Osteoblast (primary cell): ENCODE results near the gene ACAN. TPM values are rescaled to one million over a fixed set of nuclear protein-coding genes. Genes with fewer than 3 reads are reported as not detected.

ENCODE experiments used
- DNase-seq: peaks from one replicate; pipeline ENCODE4 v3.0.0; 2011; ENCODE audit warnings: low spot score, mixed read lengths; ENCODE audit not compliant: insufficient read length; ENCODE audit errors: missing footprints
- H2AFZ ChIP-seq: 2 replicates; pipeline ENCODE4 v1.6.0; 2011; ENCODE audit warnings: mild to moderate bottlenecking, low read length
- H3K27ac ChIP-seq: 2 replicates; pipeline ENCODE4 v1.5.1; 2011; ENCODE audit warnings: mild to moderate bottlenecking, low read depth, low read length, moderate library complexity
- H3K27me3 ChIP-seq: 2 replicates; pipeline ENCODE4 v1.6.0; 2012; ENCODE audit warnings: mild to moderate bottlenecking, control low read depth, inconsistent platforms, low read length, moderate library complexity; ENCODE audit not compliant: insufficient read depth
- H3K36me3 ChIP-seq: 2 replicates; pipeline ENCODE4 v1.5.1; 2011; ENCODE audit warnings: mild to moderate bottlenecking, low read length, control low read depth, moderate library complexity; ENCODE audit not compliant: insufficient read depth
- H3K4me1 ChIP-seq: 2 replicates; pipeline ENCODE4 v1.5.1; 2011; ENCODE audit warnings: mild to moderate bottlenecking, low read length, control low read depth, moderate library complexity; ENCODE audit not compliant: insufficient read depth
- H3K4me2 ChIP-seq: 2 replicates; pipeline ENCODE4 v1.6.0; 2011; ENCODE audit warnings: mild to moderate bottlenecking, low read length; ENCODE audit not compliant: insufficient read depth
- H3K4me3 ChIP-seq: fragments of 200-600 bp; sonication (generic); 3 replicates; pipeline ENCODE4 v1.5.1; 2012; ENCODE audit warnings: mild to moderate bottlenecking, low read length, inconsistent platforms; ENCODE audit not compliant: insufficient read depth
- H3K79me2 ChIP-seq: 2 replicates; pipeline ENCODE4 v1.6.0; 2012; ENCODE audit warnings: mild to moderate bottlenecking, low read length, control low read depth, inconsistent platforms; ENCODE audit not compliant: insufficient read depth
- H3K9me3 ChIP-seq: 2 replicates; pipeline ENCODE4 v1.5.1; 2011; ENCODE audit warnings: low read depth, low read length, control low read depth
- H4K20me1 ChIP-seq: 2 replicates; pipeline ENCODE4 v1.6.0; 2012; ENCODE audit warnings: mild to moderate bottlenecking, low read length, control low read depth; ENCODE audit not compliant: insufficient read depth
- total RNA-seq: library from RNA; depleted of rRNA; stranded (reverse); fragments of >200 nt; gene quantifications from 2 replicates; pipeline ENCODE4 v1.2.3, GENCODE V29; 2012
- TF ChIP-seq, protein P1 (sequence below): IDR thresholded peaks from 2 replicates; pipeline ENCODE4 v1.5.1; 2011; ENCODE audit warnings: mild to moderate bottlenecking, low read depth, low read length, moderate library complexity; ENCODE audit errors: extremely low read depth

Gene ACAN
- total RNA-seq, result 4.7 and 12.7 TPM in 2 replicates

DNA sequence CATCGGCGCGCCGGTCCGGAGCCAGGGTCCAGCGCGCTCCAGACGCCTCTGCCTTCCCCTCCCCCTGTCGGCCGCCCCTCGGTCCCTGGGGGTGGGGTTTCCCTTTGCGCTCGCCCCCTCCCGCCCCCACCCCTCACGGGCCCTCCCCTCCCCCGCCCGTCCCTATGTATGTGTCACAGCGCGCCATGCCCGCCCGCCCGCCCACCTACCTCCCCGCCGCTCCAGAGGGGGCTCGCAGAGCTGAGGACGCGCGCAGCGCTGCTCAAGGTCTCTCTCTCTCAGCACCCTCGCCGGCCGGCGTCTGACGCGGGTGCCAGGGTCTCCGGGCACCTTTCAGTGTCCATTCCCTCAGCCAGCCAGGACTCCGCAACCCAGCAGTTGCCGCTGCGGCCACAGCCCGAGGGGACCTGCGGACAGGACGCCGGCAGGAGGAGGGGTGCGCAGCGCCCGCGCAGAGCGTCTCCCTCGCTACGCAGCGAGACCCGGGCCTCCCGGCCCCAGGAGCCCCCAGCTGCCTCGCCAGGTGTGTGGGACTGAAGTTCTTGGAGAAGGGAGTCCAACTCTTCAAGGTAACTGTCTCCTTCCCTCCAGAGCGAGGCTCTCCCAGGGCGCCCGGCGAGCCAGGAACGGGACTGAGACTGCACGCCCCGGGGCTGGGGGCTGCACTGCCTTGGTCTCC is at the start of gene ACAN:
ACAN (plus strand) TSS at position 196 of the 679 bp plus-strand sequence. CDS start 32,771 bp downstream, outside the sequence.
- TF ChIP-seq, protein P1, sequence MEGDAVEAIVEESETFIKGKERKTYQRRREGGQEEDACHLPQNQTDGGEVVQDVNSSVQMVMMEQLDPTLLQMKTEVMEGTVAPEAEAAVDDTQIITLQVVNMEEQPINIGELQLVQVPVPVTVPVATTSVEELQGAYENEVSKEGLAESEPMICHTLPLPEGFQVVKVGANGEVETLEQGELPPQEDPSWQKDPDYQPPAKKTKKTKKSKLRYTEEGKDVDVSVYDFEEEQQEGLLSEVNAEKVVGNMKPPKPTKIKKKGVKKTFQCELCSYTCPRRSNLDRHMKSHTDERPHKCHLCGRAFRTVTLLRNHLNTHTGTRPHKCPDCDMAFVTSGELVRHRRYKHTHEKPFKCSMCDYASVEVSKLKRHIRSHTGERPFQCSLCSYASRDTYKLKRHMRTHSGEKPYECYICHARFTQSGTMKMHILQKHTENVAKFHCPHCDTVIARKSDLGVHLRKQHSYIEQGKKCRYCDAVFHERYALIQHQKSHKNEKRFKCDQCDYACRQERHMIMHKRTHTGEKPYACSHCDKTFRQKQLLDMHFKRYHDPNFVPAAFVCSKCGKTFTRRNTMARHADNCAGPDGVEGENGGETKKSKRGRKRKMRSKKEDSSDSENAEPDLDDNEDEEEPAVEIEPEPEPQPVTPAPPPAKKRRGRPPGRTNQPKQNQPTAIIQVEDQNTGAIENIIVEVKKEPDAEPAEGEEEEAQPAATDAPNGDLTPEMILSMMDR, result no peak
- peak within 1 kb of the TSS; percentile 70 for H3K4me3 ChIP-seq
- H3K79me2 ChIP-seq, result peaks cover 18% of the 10 kb centered on the region
- H3K27me3 ChIP-seq, result peaks cover 33% of the 10 kb centered on the region
- H3K4me1 ChIP-seq, result peaks cover 9% of the 10 kb centered on the region
- H3K9me3 ChIP-seq, result no peaks in the 10 kb centered on the region
- H2AFZ ChIP-seq, result peak within 1 kb of the TSS; percentile 56
- DNase-seq, result peak; percentile 85
- no peaks in the 10 kb centered on the region for H3K36me3 ChIP-seq
- H3K27ac ChIP-seq, result no peak within 1 kb of the TSS
- peaks cover 4% of the 10 kb centered on the region for H4K20me1 ChIP-seq
- H3K4me2 ChIP-seq, result peak within 1 kb of the TSS; percentile 67

DNA sequence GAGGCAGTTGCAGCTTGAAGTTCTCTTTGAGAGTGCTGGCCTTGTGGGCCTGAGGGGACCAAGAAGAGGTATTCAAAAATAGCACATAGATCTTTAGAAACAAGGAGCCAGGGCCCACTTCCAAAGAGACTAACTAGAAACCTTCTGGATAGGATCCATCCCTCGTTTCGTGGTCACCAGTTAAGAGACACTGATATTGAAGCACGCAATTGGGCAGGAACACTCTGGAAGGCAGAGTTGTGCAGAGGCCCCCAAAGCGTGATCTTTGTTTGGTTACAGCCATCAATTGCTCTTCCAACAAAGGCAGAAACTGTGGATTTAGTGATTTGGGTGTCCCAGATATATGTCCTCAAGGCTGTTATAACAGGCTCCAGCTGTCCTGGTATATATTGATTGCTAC is 46.7 kb upstream of the ACAN start:
- DNase-seq, result no peak
- Histone ChIP-seq H4K20me1 (no peaks in the 10 kb centered on the region), H3K4me1 (no peaks in the 10 kb centered on the region), H3K79me2 (no peaks in the 10 kb centered on the region), H2AFZ (no peak overlapping the region), H3K36me3 (no peaks in the 10 kb centered on the region), H3K27ac (no peak overlapping the region), H3K4me2 (no peak overlapping the region), H3K27me3 (peaks cover 4% of the 10 kb centered on the region), H3K9me3 (peaks cover 2% of the 10 kb centered on the region), H3K4me3 (no peak overlapping the region)
- TF ChIP-seq, protein P1, result no peak

DNA sequence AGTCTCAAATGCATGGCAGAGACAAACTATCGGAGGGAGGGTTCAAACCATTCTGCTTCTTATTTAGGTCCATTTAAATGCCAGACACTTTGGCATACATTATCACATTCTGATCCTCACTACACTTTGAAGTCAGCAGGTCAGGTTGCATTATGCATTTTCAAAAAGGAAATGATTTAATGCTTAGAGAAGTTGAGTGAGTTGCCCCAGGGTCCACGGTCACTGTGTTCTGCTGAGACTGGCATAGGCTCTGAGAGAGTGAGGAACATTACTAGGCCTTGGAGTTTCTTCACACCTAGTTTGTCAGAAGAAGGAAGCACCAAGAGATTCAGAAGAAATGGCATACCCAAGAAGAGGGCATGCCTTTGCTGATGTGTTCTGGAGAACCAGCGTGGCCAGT is 46.3 kb upstream of the ACAN start:
- no peak overlapping the region for H3K4me2 ChIP-seq

DNA sequence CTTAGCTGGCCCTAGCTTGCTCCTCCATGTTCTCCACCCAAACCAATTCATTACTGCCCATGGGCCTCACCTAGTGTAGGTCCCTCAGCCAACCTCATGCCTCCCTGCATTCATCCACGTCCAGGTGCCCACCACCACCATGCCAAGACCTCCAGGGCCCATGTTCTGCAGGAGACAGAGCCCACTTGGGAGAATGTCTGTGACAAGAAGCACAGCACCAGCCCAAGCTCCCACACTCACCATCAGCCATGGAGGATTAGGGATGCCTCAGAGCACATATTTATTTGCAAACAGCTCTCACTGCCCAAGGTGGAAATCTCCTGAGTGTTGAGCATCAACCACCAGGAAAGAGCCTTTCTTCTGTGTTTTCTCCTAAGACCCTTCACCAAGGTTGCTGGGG is 43.4 kb upstream of the ACAN start:
- Histone ChIP-seq H3K4me1 (no peaks in the 10 kb centered on the region), H3K4me2 (no peak overlapping the region), H2AFZ (no peak overlapping the region), H3K27ac (no peak overlapping the region), H3K4me3 (no peak overlapping the region), H3K27me3 (no peaks in the 10 kb centered on the region), H3K79me2 (no peaks in the 10 kb centered on the region), H4K20me1 (no peaks in the 10 kb centered on the region), H3K9me3 (peaks cover 2% of the 10 kb centered on the region), H3K36me3 (no peaks in the 10 kb centered on the region)
- DNase-seq, result no peak
- TF ChIP-seq, protein P1, result no peak

More for the DNA sequence above, 46.3 kb upstream of the ACAN start:
- H3K27ac ChIP-seq, result no peak overlapping the region
- no peaks in the 10 kb centered on the region for H4K20me1 ChIP-seq
- TF ChIP-seq, protein P1, result no peak
- no peaks in the 10 kb centered on the region for H3K79me2 ChIP-seq
- DNase-seq, result no peak
- no peak overlapping the region for H2AFZ ChIP-seq
- no peak overlapping the region for H3K4me3 ChIP-seq
- H3K4me1 ChIP-seq, result no peaks in the 10 kb centered on the region
- peaks cover 2% of the 10 kb centered on the region for H3K9me3 ChIP-seq
- no peaks in the 10 kb centered on the region for H3K36me3 ChIP-seq
- peaks cover 4% of the 10 kb centered on the region for H3K27me3 ChIP-seq
